Activated naive CD4-positive, alpha-beta T cell treated with anti-CD3 and anti-CD28 coated beads, Interleukin-2, amount 50 U/mL, for 16 hours (primary cell): Measurements from ENCODE around the gene TAMM41.
A peak's percentile ranks its signal among the peaks of the same experiment; 100 is the strongest.
"Not testable (repeated sequence)": the region's sequence is repeated elsewhere in the genome, so short reads cannot be mapped to it uniquely, and the experiment has no call there.

Experiments used
- DNase-seq: peaks from one replicate; pipeline ENCODE4 v3.0.0-alpha.2; 2020

The TAMM41 gene

DNA sequence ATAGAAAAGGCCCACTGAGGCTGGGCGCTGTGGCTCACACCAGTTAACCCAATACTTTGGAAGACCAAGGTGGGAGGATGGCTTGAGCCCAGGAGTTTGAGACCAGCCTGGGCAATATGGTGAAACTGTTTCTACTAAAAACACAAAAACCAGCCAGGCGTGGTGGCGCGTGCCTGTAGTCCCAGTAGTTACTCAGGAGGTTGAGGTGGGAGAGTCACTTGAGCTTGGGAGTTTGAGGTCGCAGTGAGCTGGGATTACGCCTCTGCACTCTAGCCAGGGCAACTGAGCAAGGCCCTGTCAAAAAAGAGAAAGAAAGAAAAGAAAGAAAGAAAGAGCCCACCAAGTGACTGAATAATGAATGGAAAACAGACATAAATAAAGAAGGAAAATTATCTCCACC lies 32.0 kb downstream of the TAMM41 start:
- no peak for DNase-seq

- no peak for DNase-seq
These were observed 36.4 kb downstream of the TAMM41 start for GRCh38 chr3:11810276-11810675.

GRCh38 chr3:11808231-11808630 lies 38.5 kb downstream of the TAMM41 start:
- DNase-seq: no peak

- DNase-seq: no peak
These were observed 39.0 kb downstream of the TAMM41 start for GRCh38 chr3:11807686-11808085.

GRCh38 chr3:11805716-11806115 lies 41.0 kb downstream of the TAMM41 start:
- no peak for DNase-seq

GRCh38 chr3:11803977-11804892 lies 42.5 kb downstream of the TAMM41 start:
- DNase-seq: peak; percentile 23

DNA sequence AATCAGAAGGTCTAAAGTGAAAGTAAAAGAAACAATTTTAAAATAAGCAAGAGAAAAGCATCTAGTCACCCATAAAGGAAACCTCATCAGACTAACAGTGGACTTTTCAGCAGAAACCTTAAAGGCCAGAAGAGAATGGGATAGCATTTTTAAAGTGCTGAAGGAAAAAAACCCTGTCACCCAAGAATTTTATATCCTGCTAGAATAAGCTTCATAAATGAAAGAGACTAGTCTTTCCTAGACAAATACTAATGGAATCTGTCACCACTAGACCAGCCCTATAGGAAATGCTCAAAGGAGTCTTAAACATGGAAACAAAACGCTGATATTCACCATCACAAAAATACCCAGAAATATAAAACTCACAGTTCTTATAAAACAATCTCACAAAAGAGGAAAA lies 46.9 kb downstream of the TAMM41 start:
- no peak for DNase-seq

- DNase-seq: no peak
These were observed 51.8 kb downstream of the TAMM41 start for GRCh38 chr3:11794927-11795326.

DNA sequence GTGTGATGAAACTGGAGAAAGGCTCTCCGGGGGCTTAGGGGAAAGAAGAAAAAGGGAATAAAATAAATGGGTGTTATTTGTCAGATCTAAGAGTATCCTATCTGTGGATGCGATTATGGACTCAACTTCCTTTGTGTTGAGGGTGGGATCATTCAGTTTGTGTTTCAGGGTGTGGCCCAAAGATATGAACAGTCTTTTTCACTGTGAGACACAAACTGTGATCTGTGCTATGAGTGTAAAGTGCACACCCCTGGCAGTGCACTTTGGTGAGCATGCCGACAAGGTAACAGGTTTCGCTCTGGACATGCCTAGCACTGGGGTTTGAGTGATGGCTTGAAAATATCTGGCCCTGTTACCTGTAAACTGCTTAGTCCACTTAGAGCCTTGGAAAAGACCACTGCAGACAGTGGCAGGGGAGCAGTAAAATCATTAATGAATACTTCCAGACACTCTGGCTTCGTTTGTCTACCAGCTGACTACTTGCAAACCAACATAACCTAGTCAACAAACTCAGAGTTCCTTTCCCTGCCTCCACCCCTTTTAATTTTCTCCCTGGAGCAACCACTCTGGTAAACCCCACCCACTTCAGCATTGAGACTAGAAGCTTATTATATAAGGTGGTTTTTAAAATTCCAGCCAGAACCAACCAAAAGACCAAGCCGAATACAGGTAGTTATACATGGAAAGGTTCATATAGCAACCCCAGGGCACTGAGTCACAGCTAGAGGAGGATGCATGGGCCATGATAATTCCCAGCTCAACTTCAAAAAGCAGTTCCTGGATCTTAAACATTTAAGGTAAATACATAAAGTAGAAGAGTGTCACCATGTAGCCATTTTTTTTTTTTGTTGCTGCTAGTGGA lies 55.1 kb downstream of the TAMM41 start:
- no peak for DNase-seq

GRCh38 chr3:11789412-11789811 lies 57.3 kb downstream of the TAMM41 start:
- no peak for DNase-seq

- DNase-seq: no peak
These were observed 61.7 kb downstream of the TAMM41 start for GRCh38 chr3:11784971-11785377.

DNA sequence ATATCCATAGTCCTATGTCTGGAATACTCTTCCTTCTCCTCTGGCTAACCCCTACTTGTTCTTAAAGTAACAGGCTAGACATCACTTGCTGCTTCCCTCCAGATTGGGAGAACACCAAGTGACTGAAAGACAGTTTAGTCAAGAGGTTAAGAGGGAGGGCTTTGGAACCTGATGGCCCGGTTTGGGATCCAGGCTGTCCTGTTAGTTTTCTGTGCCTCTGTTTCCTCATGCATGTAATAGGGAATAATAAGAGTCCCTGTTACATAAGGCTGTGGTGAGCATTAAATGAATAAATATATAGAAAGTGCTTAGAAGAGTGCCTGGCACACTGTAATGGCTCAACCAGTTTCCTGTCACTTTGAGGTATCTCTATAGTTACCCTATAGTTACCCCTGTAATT lies 66.3 kb downstream of the TAMM41 start:
- DNase-seq: no peak

- DNase-seq: no peak
These were observed 67.1 kb downstream of the TAMM41 start for GRCh38 chr3:11779626-11780025.

GRCh38 chr3:11778248-11778647 lies 68.4 kb downstream of the TAMM41 start:
- no peak for DNase-seq

DNA sequence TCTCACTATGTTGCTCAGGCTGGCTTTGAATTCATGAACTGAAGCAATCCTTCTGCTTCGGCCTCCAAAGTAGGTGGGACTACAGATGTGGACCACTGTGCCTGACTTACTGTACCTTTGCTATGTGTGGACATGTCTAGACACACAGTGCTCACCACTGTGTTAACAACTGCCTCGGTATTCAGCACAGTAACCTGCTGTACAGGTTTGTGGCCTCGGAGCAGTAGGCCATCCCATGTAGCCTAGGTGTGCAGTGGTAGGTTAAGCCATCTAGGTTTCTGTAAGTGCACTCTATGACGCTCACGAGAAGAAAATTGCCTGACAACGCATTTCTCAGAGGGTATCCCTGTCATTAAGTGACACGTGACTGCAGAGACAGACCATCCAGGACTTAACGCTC lies 70.3 kb downstream of the TAMM41 start:
- DNase-seq: no peak

DNA sequence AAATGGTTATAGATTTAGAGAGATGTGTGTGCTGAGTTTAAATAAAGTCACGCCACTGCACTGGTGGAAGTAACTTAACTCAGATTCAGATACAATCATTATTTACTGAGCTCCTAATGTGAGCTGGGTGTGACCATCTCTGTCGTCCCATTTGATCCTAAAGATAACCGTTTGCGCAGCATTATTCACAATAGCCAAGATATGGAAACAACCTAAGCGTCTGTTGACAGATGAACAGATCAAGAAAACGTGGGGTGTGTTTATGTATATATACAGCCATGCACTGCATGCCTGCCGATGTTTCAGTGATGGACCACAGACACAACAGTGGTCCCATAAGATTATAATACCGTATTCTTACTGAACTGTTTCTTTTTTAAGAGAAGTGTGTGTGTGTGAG lies 71.2 kb downstream of the TAMM41 start:
- no peak for DNase-seq

DNA sequence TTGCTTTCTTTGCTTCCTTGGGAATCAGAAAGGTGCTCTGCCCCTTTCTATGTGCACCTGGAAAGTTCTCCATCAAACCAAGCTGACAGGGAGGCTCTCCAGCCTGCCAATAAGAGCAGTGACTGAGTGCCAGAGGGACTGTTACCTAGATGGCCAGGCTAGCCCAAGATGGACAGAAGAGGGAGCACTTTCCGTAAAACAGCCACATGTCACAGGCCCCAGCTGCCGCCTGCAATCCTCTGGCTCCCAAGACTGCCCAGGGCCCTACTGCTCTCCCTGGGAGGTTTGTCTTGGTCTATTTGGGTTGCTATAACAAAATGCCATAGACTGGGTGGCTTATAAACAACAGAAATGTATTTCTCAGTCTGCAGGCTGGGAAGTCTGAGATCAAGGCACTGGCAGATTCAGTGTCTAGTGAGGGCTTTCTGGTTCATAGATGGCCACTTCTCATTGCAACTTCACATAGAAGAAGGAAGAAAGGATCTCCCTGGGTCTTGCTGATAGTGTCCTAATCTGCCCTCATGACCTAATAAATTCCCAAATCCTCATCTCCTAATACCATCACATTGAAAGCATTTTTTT lies 72.3 kb downstream of the TAMM41 start:
- no peak for DNase-seq

DNA sequence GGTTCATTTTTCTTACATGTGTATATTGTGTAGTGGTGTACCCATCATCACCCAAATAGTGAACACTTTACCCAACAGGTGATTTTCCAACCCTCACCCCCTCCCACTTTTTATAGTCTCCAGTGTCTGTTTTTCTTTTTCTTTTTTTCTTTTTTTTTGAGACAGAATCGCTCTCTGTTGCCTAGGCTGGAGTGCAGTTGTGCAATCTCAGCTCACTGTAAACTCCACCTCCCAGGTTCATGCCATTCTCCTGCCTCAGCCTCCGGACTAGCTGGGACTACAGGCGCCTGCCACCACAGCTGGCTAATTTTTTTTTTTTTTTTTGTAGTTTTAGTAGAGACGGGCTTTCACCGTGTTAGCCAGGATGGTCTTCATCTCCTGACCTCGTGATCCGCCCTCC lies 74.8 kb downstream of the TAMM41 start:
- not testable (repeated sequence) for DNase-seq

DNA sequence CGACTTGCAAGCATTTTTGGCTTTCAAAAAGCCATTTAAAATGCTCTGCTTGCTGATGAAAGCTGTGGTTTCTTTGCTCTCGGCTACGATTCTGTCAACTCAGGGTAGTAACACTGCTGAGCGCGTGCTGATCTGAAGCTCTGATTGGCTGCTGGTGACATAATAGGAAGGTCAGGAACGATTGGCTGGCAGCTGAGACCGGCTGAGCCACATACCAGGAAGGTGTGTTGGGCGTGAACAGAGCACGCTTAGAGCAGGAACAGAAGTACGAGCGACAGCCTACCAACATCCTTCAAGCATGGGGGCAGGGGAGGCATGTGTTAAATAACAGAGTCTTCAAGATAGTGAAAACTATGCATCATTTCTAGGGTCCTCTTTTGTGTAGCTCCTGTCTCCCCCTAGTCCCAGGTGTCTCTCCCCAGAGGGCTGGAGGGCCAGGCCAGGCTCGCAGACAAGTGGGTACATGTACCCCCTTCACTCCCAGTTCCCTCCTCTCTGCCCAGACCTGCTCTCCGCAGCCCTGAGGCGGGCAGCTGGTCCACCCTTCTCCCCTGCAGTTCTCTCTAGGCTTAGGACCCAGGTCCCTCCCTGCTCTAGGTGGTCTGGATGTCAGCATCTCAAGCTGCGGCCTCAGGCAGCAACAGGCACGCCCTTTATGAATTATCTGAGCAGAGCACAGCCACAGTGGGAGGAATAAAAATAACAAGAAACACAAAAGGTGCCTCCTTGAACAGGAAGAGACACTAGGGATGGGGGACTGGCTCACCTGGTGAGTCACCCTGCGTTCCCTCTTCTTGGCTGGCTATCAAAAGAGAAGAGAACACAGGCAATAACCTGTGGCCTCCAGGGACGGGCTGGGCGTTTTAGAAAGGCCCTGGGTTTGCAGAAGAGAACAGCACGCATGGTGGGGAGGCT lies 76.0 kb downstream of the TAMM41 start:
- peak; percentile 76 for DNase-seq

DNA sequence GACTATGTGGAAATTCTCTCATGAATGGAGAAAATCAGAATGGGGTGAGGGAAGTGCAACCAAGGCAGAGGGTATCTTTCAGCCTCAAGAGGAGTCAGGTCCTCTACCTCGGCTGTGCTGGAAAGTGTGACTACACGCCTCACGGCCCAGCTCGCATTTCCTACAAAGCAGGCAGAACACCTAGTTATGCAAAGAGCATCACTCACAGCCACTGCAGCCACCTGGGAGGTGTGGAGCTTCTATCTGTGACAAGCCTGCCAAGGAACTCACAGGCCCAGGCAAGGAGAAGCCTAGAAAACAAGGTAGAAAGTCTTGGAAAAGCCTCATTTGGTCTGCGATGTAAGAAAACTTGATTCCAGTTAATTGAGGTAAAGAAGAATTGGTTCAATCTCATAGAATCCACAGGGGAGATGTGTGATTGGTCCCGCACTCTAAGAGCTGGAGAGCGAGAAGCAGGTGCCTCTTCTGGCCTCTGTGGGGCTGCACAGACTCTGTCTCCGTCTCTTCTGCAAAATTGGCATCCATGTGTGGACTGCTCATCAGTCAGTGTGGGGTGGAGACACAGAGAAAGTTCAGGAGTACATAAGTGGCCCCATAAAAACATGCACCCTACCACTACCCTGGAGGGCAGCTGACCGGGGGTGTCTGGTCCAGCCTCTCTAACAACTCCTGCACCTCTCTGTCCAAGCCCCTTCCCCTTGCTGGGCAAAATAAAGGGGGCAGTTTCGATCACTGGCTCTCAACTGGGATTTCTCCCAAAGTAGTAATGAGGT lies 76.8 kb downstream of the TAMM41 start:
- no peak for DNase-seq

DNA sequence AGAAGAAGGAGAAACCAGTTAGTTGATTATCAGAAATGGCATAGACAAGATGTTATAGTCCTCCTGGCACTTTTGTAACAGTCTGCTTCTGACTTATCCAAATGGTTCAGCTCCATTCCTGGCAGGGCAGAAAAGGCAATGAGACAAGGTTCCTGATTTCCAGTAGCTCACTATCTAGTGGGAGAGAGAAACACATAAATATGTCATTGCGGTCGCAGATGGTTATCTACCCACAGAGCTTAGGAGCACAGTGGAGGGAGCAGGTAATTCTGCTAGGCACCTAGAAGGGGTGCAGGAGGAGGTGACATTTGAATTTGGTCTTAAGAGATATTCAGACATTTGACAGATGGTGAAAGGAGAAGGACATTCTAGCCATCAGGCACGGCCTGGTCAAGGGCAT lies 78.1 kb downstream of the TAMM41 start:
- no peak for DNase-seq

GRCh38 chr3:11764931-11765363 lies 81.7 kb downstream of the TAMM41 start:
- no peak for DNase-seq
